Measurements from ENCODE around the gene LPAR3. TPM values are rescaled to one million over a fixed set of nuclear protein-coding genes. Genes with fewer than 3 reads are reported as not detected.

Gene LPAR3
- total and polyA plus RNA-seq, 2 of the 13 experiments (the other 11 are each of a cell fraction or from before 2014, with no cell fraction given), result not detected

GRCh38 chr1:84842748-84843231, 50.2 kb downstream of the LPAR3 start:
- intact Hi-C loops (cut with micrococcal nuclease; ENCODE audit: unreplicated experiment), result no loop called here
- Histone ChIP-seq H3K79me2 (ENCODE audit: insufficient read depth, low read length) (no peaks in the 10 kb centered on the region), H4K20me1 (ENCODE audit: insufficient read depth, low read length) (no peaks in the 10 kb centered on the region), H3K9me3 (ENCODE audit: low read length) (no peaks in the 10 kb centered on the region), H3K27ac (ENCODE audit: extremely low read length, insufficient read depth, low read length) (no peak overlapping the region), H3K4me2 (ENCODE audit: low read depth, low read length) (no peak overlapping the region), H3K9ac (ENCODE audit: insufficient read depth, low read depth, low read length) (no peak overlapping the region), H3K36me3 (replicated peaks in 1 of 2; ENCODE audit: control insufficient read depth in 1 of 2, insufficient read depth in 2 of 2, low read length in 2 of 2) (no peaks in the 10 kb centered on the region), H2AFZ (ENCODE audit: low read length) (no peak overlapping the region), H3K4me3 (replicated peaks in 1 of 3; ENCODE audit: insufficient read depth in 1 of 3, low read depth in 2 of 3, low read length in 3 of 3) (no peak overlapping the region), H3K27me3 (ENCODE audit: control insufficient read depth in 1 of 2, insufficient read depth in 2 of 2, low read length in 2 of 2) (no peaks in the 10 kb centered on the region), H3K4me1 (ENCODE audit: insufficient read depth, low read length) (no peaks in the 10 kb centered on the region)
- TF ChIP-seq HMG20A (CRISPR knock-in tag; IDR thresholded peaks at IDR 0.05; ENCODE audit: borderline replicate concordance) (no peak), ZNF180 (CRISPR knock-in tag; IDR thresholded peaks at IDR 0.05; ENCODE audit: borderline replicate concordance, low read depth) (no peak), MED1 (CRISPR knock-in tag; IDR thresholded peaks at IDR 0.05) (no peak), ZNF660 (CRISPR knock-in tag; IDR thresholded peaks at IDR 0.05; ENCODE audit: borderline replicate concordance, low read depth) (no peak), RXRA (CRISPR knock-in tag; IDR thresholded peaks at IDR 0.05) (no peak), BATF2 (CRISPR knock-in tag; IDR thresholded peaks at IDR 0.05) (no peak), SMC3 (IDR thresholded peaks at IDR 0.05; ENCODE audit: low read length) (no peak), ZFP36 (IDR thresholded peaks at IDR 0.05; ENCODE audit: borderline replicate concordance, low read depth, low read length, partially characterized antibody) (no peak), SKI (IDR thresholded peaks at IDR 0.05; ENCODE audit: partially characterized antibody) (no peak), EP300 (IDR thresholded peaks at IDR 0.05; ENCODE audit: low read depth in 2 of 2, low read length in 2 of 2) (no peak), EP300 (CRISPR knock-in tag; IDR thresholded peaks at IDR 0.05; ENCODE audit: borderline replicate concordance) (no peak), ZNF710 (CRISPR knock-in tag; IDR thresholded peaks at IDR 0.05; ENCODE audit: borderline replicate concordance) (no peak), ZNF383 (CRISPR knock-in tag; IDR thresholded peaks at IDR 0.05; ENCODE audit: borderline replicate concordance) (no peak), ZNF772 (CRISPR knock-in tag; IDR thresholded peaks at IDR 0.05) (no peak), MLLT10 (CRISPR knock-in tag; IDR thresholded peaks at IDR 0.05) (no peak), ZBTB49 (CRISPR knock-in tag; IDR thresholded peaks at IDR 0.05; ENCODE audit: borderline replicate concordance) (no peak), ZNF160 (CRISPR knock-in tag; IDR thresholded peaks at IDR 0.05) (no peak), ONECUT2 (CRISPR knock-in tag; IDR thresholded peaks at IDR 0.05) (no peak), ARNTL (CRISPR knock-in tag; IDR thresholded peaks at IDR 0.05) (no peak), ZNF350 (CRISPR knock-in tag; IDR thresholded peaks at IDR 0.05; ENCODE audit: borderline replicate concordance, low read depth) (no peak)
- ChIA-PET CTCF (ENCODE audit: low intra/inter-chr PET ratio, low total read pairs) (no interaction called here), POLR2A (no interaction called here)
- FAIRE-seq (no peak), ATAC-seq (no peak), DNase-seq (ENCODE audit: low spot score) (no peak)
- 0% methylated on average over 3 of the region's 3 CpGs for WGBS (ENCODE audit: low lambda C conversion rate)
- no TSS peak for BruUV-seq (replicated peaks)
- in situ Hi-C loops (cut with HindIII; ENCODE audit: extremely low pct_ligation_motif_present, low pct_unique_long_range_greater_than_20kb), result no loop called here

Data from HepG2 (cell line).